Dermis blood vessel endothelial cell (primary cell): ENCODE results near the gene ZNF681. TPM values are rescaled to one million over a fixed set of nuclear protein-coding genes. Genes with fewer than 3 reads are reported as not detected.
"Not testable (repeated sequence)": the region's sequence is repeated elsewhere in the genome, so short reads cannot be mapped to it uniquely, and the experiment has no call there.

ENCODE experiments used
- DNase-seq: peaks from one replicate; pipeline ENCODE4 v3.0.0; 2010
- total RNA-seq: library from RNA; depleted of rRNA; stranded (reverse); fragments of >200 nt; gene quantifications from 2 replicates; pipeline ENCODE4 v1.2.3, GENCODE V29; 2014

The ZNF681 gene
- 1.4 and 2.8 TPM in 2 replicates for total RNA-seq

DNA sequence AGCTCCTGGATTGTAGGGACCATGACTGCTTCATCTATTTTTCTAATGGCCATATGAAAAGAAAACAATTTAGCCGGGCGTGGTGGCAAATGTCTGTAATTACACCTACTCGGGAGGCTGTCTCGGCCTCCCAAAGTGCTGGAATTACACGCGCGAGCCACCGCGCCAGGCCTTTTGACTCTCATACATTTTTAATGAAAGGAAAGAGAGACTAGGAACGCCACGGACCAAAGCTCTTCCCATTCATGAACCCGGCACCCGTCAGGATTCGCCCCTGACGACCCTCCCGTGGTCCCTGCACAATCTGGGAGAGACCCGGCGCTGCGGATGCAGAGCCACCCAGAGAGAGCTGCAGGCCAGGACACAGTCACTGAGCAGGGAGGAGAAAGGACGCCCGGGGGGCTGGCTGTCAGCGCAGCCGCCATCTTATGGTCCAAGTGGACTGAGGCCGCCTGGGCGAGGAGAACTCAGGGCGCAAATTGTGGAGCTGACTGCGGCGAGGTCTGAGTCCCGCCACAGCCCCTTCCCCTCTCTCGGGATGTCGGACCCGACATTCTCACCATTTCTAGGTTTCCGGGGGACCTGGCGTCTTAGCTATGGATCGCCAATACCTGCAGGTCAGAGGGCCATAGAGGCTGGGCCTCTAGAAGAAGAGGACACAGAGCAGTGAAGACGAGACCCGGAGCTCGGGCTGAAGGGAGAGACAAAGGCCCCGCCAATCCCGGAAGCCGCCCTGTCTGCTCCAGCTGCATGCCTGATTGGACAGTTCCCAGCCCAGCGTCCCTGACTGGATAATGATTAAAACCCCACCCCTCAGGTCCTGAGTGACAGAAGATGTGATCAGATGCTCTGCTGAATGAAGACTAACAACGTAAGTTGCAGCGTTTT is at the start of gene ZNF681:
ZNF681 (minus strand) TSS at position 705 of the 888 bp plus-strand sequence; CDS start at position 563, 142 bp downstream.
- DNase-seq, result peak; percentile 90

DNA sequence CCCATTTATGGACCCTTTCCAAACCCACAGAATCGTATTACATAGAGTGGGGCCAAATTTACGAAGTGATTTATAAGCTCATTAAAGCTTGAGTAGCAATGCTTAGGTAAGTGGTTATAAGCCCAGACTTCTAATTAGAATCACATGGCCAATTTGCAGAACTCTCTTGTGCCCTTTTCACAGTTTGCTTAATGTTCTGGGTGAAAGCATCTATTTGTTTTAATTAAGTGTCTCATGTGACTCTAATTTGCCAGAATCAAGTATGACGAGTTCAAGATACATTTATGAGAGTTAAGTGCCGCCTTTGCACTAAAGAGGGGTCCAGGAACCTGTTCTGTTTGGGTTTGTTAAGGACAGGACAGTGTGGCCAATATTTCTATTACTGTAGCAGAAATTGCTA is 46.0 kb upstream of the ZNF681 start:
- no peak for DNase-seq

GRCh38 chr19:23802290-23802689 is 43.6 kb upstream of the ZNF681 start:
- DNase-seq, result no peak

DNA sequence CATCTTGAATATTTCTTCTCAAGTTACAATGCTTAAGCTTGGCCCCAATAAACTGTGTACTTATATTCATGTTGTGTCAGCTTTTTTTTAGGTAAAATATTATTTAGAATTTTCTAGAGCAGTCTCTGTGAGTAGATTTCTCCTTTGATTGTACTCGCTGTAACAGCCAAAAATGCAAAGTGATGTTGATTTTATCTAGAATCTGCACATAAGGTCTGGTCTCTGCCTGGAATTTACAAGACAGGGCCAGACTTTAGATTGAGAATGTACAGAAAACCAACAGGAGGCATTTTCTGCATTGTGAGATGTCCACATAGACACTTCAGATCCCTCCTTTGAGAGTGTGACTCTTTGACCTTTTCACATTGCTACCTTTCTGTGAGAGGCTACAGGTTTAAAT is 43.1 kb upstream of the ZNF681 start:
- DNase-seq, result no peak

DNA sequence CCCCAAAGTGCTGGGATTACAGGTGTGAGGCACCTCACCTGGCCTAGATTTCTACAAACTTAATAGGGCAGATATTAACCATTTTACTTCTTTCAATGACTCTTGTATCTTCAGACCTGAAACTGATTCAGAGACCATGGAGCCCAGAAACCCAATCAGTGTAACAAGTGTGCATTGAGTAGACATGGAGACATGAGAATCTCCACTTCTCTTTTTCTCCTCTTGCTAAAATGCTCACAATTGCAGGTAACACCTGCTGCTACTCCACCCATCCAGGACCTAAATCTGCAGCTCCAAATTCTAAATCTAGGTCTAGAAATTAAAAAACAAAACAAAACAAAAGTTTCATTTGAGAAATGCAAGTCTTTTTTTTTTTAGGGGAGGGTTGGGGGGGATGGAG is 42.2 kb upstream of the ZNF681 start:
- DNase-seq, result no peak

- DNase-seq, result no peak
Measured at GRCh38 chr19:23800271-23800670, 41.6 kb upstream of the ZNF681 start.

DNA sequence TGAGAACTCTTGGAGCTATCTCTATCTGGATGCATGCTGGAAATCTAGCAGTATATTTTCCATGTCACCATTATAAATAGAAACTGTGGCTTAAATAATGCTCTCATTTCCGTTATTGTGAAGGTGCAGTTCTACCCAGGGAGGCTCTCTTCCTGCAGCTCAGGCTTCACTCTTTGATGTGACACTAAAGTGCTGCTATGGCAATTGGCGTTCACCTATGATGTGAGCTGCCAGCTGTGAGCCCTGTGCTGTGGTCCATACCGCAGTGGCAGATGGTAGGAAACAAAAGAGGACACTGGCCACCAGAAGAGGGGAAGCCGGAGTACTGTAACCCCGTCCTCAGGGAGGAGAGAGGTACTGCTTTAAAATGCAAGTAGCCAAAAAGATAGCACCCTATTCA is 40.6 kb upstream of the ZNF681 start:
- no peak for DNase-seq

DNA sequence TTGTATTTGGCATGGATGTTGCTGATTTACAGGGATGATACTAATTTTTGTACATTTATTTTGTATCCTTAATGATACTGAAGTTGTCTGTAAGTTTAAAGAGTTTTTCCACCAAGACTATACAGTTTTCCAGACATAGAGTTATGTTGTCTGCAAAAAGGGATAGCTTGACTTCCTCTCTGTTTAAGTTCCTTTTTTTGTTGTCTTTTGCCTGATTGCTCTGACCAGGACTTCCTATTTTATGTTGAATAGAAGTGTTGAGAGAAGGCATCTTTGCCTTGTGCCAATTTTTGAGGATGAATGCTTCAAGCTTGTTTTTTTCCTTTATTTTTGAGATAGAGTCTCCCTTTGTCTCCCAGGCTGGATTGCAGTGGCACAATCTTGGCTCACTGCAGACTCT is 36.8 kb upstream of the ZNF681 start:
- no peak for DNase-seq

DNA sequence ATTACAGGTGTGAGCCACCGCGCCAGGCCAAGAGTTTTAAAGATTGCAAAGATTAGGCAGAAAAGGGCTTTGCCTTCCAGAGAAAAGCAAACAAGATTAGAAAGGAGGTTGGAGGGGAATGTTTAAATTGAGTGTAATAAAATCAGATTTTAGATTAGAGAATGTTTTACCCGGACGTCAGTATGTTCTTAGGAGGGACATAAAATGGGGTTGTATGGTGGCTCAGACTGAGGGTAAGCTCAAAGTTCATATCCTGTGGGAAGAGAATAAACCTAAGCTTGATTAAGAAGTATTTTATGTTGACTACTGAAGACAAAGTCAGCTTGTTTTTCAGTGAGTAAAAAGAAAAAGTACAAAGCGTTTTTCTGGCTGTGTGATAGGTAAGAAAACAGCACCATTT is 34.1 kb upstream of the ZNF681 start:
- no peak for DNase-seq

- no peak for DNase-seq
Measured at GRCh38 chr19:23790641-23791488, 32.2 kb upstream of the ZNF681 start.

DNA sequence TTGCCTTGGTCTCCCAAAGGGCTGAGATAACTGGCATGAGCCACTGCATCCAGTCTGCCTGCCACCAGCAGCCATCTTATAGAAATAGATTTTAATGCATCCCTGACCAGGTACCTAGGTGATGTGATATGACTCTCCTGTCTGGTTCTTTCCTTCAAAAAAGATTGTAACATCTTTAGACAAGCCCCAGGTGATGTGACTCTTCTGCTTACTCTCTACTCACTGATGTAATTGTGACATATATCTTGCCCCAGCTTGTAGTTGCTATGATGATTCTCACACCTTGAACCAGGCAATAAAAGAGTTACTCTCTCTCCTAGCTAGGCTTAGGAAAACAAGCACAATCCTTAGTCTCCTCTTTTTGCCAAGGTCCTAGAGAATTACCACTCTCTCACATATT is 30.6 kb upstream of the ZNF681 start:
- no peak for DNase-seq

- no peak for DNase-seq
Measured at GRCh38 chr19:23788411-23788810, 29.7 kb upstream of the ZNF681 start.

DNA sequence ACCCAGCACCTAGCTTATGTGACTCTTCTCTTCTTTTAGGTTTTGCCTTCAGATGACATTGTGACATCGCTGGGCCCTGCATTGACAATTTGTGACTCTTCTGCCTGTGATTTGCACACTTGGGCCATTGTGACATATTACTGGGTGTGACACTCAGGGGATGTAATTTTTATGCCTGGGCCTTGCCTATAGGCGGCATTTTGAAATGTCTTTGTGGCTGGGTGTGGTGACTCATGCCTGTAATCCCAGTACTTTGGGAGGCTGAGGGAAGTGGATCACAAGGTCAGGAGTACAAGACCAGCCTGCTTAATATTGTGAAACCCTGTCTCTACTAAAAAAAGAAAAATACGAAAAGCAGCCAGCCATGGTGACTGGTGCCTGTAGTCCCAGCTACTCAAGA is 28.4 kb upstream of the ZNF681 start:
- no peak for DNase-seq

GRCh38 chr19:23785982-23786381 is 27.3 kb upstream of the ZNF681 start:
- no peak for DNase-seq

DNA sequence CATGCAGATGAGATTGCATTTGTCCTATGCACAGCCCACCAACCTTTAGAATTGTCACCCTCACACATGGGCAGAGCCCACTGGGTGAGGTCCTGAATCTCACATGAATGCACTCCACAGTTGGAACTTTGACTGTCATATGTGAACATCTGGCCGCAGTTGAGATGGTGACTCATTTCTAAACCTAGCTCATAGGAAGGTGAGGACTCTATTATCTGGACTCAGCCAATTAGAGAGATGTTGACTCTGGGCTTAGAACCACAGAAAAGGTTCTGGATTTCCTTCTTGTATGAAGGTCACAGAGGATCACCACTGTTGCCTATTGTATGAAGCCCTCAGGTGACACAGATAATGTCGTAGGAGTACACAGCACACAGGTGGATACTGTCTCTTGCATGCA is 25.6 kb upstream of the ZNF681 start:
- no peak for DNase-seq

DNA sequence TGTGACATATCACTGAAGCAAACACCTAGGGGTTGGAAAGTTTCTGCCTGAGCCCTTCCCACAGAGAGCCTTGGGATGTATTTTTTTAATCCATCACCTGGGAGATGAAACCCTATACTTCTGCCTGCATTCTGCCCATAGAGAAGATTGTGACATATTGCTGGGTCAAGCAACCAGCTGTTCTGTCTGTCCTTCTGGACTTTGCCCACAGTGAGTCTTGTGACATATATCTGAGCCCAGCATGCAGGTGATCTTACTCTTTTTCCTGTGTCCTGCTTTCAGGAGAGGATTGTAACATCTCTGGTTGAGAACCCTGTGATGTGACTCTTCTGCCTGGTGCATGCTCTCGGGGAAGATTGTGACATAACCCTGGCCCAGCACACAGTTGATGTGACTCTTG is 24.9 kb upstream of the ZNF681 start:
- DNase-seq, result no peak

- no peak for DNase-seq
Measured at GRCh38 chr19:23779645-23780044, 21.0 kb upstream of the ZNF681 start.

DNA sequence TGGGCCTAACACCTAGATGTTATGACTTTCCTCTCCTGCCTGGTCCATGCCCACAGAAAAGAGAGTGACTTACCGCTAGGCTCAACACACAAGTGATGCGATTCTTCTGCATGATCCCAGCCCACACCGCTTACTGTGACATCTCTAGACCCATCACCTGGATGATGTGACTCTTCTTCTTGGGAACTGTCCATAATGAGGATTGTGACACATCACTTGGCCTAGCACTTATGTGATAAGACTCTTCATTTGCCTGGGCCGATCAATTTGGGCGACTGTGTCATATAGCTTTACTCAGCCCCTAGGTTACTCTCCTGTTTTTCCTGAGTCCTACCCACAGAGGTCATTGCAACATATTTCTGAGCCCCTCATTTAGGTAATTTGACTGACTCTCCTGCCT is 19.9 kb upstream of the ZNF681 start:
- DNase-seq, result no peak

DNA sequence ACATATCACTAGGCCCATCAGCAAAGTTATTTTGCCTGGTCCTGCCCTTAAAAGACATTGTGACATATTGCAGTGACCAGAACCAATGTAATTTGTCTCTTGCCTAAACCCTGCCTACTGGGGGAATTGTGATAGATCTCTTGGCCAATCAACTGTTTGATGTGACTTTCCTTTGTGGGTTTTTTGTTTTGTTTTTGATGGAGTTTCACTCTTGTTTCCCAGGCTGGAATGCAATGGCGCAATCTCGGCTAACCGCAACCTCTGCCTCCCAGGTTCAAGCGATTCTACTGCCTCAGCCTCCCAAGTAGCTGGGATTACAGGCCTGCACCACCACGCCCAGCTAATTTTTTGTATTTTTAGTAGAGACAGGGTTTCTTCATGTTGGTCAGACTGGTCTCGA is 19.3 kb upstream of the ZNF681 start:
- DNase-seq, result not testable (repeated sequence)

GRCh38 chr19:23777216-23777615 is 18.5 kb upstream of the ZNF681 start:
- DNase-seq, result no peak

GRCh38 chr19:23776507-23777205 is 18.0 kb upstream of the ZNF681 start:
- DNase-seq, result no peak

GRCh38 chr19:23774524-23774971 is 15.9 kb upstream of the ZNF681 start:
- DNase-seq, result no peak

DNA sequence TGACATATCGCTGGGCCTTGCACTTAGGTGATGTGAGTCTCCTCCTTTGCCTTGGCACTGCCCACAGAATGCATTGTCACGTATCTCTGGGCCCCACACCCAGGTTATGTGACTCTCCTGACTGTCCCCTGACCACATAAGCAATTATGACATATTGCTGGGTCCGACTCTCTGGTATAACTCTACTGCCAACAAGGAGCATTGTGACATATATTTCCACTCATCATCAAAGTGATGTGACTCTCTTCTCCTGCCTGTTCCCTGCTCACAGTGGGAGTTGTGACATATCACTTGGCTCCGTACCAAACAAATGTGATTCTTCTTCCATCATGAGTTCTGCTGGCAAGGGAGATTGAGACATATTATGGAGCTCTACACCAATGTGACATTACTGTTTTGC is 15.4 kb upstream of the ZNF681 start:
- DNase-seq, result no peak
